Amniotic stem cell (primary cell): ENCODE data around the gene SLFN14.
"Not testable (repeated sequence)": the region's sequence is repeated elsewhere in the genome, so short reads cannot be mapped to it uniquely, and the experiment has no call there.

Experiments used
- DNase-seq: peaks from one replicate; lab custom pipeline; 2025; lab: John Stamatoyannopoulos, UW

SLFN14 gene

GRCh38 chr17:35560703-35561102 is at the start of gene SLFN14:
SLFN14 (minus strand) TSS chr17:35560819; CDS start chr17:35558062, 2,757 bp downstream.
- no peak for DNase-seq

- no peak for DNase-seq
These were observed 49.2 kb upstream of the SLFN14 start for GRCh38 chr17:35609831-35610230.

- no peak for DNase-seq
These were observed 46.7 kb upstream of the SLFN14 start for GRCh38 chr17:35607239-35607847.

GRCh38 chr17:35605678-35606077 is 45.1 kb upstream of the SLFN14 start:
- no peak for DNase-seq

GRCh38 chr17:35603674-35604073 is 43.1 kb upstream of the SLFN14 start:
- no peak for DNase-seq

GRCh38 chr17:35597604-35598003 is 37.0 kb upstream of the SLFN14 start:
- no peak for DNase-seq

GRCh38 chr17:35596530-35597233 is 36.1 kb upstream of the SLFN14 start:
- no peak for DNase-seq

GRCh38 chr17:35596072-35596471 is 35.5 kb upstream of the SLFN14 start:
- DNase-seq: no peak

- peak; percentile 16 for DNase-seq
These were observed 27.7 kb upstream of the SLFN14 start for GRCh38 chr17:35588196-35588920.

- DNase-seq: peak; percentile 78
These were observed 26.7 kb upstream of the SLFN14 start, which contains the start of gene AP2B1 for GRCh38 chr17:35587074-35587961. AP2B1 (plus strand) TSS chr17:35587322; CDS start chr17:35594031, 6,709 bp downstream.

GRCh38 chr17:35586569-35587073 is 26.0 kb upstream of the SLFN14 start:
- DNase-seq: no peak

GRCh38 chr17:35584061-35584460 is 23.4 kb upstream of the SLFN14 start:
- no peak for DNase-seq

GRCh38 chr17:35578929-35579432 is 18.4 kb upstream of the SLFN14 start:
- no peak for DNase-seq

- DNase-seq: peak; percentile 68
These were observed 17.7 kb upstream of the SLFN14 start, which contains the start of gene PEX12 for GRCh38 chr17:35578197-35578928. PEX12 (minus strand) TSS chr17:35578571; CDS start chr17:35578021, 550 bp downstream.

- no peak for DNase-seq
These were observed 17.2 kb upstream of the SLFN14 start for GRCh38 chr17:35577830-35578196.

- DNase-seq: no peak
These were observed 15.1 kb upstream of the SLFN14 start for GRCh38 chr17:35575759-35576158.

- no peak for DNase-seq
These were observed 8.8 kb upstream of the SLFN14 start for GRCh38 chr17:35569405-35569804.

- no peak for DNase-seq
These were observed 7.9 kb upstream of the SLFN14 start for GRCh38 chr17:35568561-35568960.

- no peak for DNase-seq
These were observed 6.3 kb upstream of the SLFN14 start for GRCh38 chr17:35566968-35567367.

GRCh38 chr17:35563181-35563580 is 2.6 kb upstream of the SLFN14 start:
- DNase-seq: not testable (repeated sequence)
